Superior temporal gyrus (tissue), 1 donor: ENCODE measurements around the gene MERTK.
"Not testable (repeated sequence)": the region's sequence is repeated elsewhere in the genome, so short reads cannot be mapped to it uniquely, and the experiment has no call there.

ENCODE experiments used
- DNase-seq: peaks from one replicate; pipeline ENCODE4 v3.0.0-alpha.2; 2016; ENCODE audit errors: extremely low spot score

MERTK gene

GRCh38 chr2:111909997-111910396 lies 11.6 kb downstream of the MERTK start:
- DNase-seq = not testable (repeated sequence)

GRCh38 chr2:111910609-111911277 lies 12.3 kb downstream of the MERTK start:
- DNase-seq = no peak

GRCh38 chr2:111911295-111911977 lies 13.0 kb downstream of the MERTK start:
- DNase-seq = not testable (repeated sequence)

- DNase-seq = no peak
Measured at GRCh38 chr2:111912547-111912946, 14.1 kb downstream of the MERTK start.

- no peak for DNase-seq
Measured at GRCh38 chr2:111917106-111917505, 18.7 kb downstream of the MERTK start.

- DNase-seq = no peak
Measured at GRCh38 chr2:111918383-111918806, 20.0 kb downstream of the MERTK start.

- no peak for DNase-seq
Measured at GRCh38 chr2:111919365-111919764, 21.0 kb downstream of the MERTK start.

GRCh38 chr2:111919794-111920608 lies 21.6 kb downstream of the MERTK start:
- no peak for DNase-seq

- no peak for DNase-seq
Measured at GRCh38 chr2:111923276-111923804, 24.9 kb downstream of the MERTK start.

GRCh38 chr2:111924617-111925107 lies 26.3 kb downstream of the MERTK start:
- no peak for DNase-seq

GRCh38 chr2:111927723-111928122 lies 29.3 kb downstream of the MERTK start:
- DNase-seq = no peak

- no peak for DNase-seq
Measured at GRCh38 chr2:111930409-111930808, 32.0 kb downstream of the MERTK start.

- DNase-seq = no peak
Measured at GRCh38 chr2:111930875-111931274, 32.5 kb downstream of the MERTK start.

GRCh38 chr2:111932841-111933291 lies 34.5 kb downstream of the MERTK start:
- no peak for DNase-seq

GRCh38 chr2:111933900-111934299 lies 35.5 kb downstream of the MERTK start:
- DNase-seq = not testable (repeated sequence)

- DNase-seq = no peak
Measured at GRCh38 chr2:111936881-111937280, 38.5 kb downstream of the MERTK start.

- no peak for DNase-seq
Measured at GRCh38 chr2:111938392-111938791, 40.0 kb downstream of the MERTK start.

GRCh38 chr2:111940333-111941196 lies 42.2 kb downstream of the MERTK start:
- DNase-seq = no peak

GRCh38 chr2:111941531-111941930 lies 43.1 kb downstream of the MERTK start:
- no peak for DNase-seq

GRCh38 chr2:111944531-111945210 lies 46.3 kb downstream of the MERTK start:
- no peak for DNase-seq
